Adipocyte (in vitro differentiated cells): ENCODE measurements around the gene TOPBP1.

Experiments
- DNase-seq: peaks from one replicate; pipeline ENCODE4 v3.0.0-alpha.2; 2015; ENCODE audit warnings: low read depth
- H3K27me3 ChIP-seq: replicated peaks from 2 replicates; pipeline ENCODE4 v1.7.0; 2013; ENCODE audit warnings: mild to moderate bottlenecking, low read length, moderate library complexity; ENCODE audit not compliant: control insufficient read depth, insufficient read depth
- H3K36me3 ChIP-seq: 2 replicates; pipeline ENCODE4 v1.7.0; 2013; ENCODE audit warnings: low read length, mild to moderate bottlenecking, moderate library complexity; ENCODE audit not compliant: control insufficient read depth, insufficient read depth, severe bottlenecking
- H3K4me1 ChIP-seq: 2 replicates; pipeline ENCODE4 v1.7.0; 2013; ENCODE audit warnings: mild to moderate bottlenecking, low read length, moderate library complexity; ENCODE audit not compliant: control insufficient read depth, insufficient read depth
- H3K4me3 ChIP-seq: 2 replicates; pipeline ENCODE4 v1.7.0; 2013; ENCODE audit warnings: mild to moderate bottlenecking, low read length, moderate library complexity
- H3K9ac ChIP-seq: 2 replicates; pipeline ENCODE4 v1.7.0; 2013; ENCODE audit warnings: mild to moderate bottlenecking, low read length, moderate library complexity
- H3K9me3 ChIP-seq: 2 replicates; pipeline ENCODE4 v1.7.0; 2013; ENCODE audit warnings: mild to moderate bottlenecking, low read length, moderate library complexity; ENCODE audit not compliant: control insufficient read depth

The TOPBP1 gene

GRCh38 chr3:133600572-133601081 lies 61.1 kb downstream of the TOPBP1 start:
- H3K36me3 ChIP-seq, result no peaks in the 10 kb centered on the region
- no peak overlapping the region for H3K4me3 ChIP-seq
- H3K27me3 ChIP-seq, result no peaks in the 10 kb centered on the region
- H3K9me3 ChIP-seq, result no peaks in the 10 kb centered on the region
- DNase-seq, result no peak
- peaks cover 11% of the 10 kb centered on the region for H3K4me1 ChIP-seq
- no peak overlapping the region for H3K9ac ChIP-seq

GRCh38 chr3:133599280-133599679 lies 62.5 kb downstream of the TOPBP1 start:
- Histone ChIP-seq H3K4me3 (no peak overlapping the region), H3K27me3 (no peaks in the 10 kb centered on the region), H3K36me3 (no peaks in the 10 kb centered on the region), H3K9me3 (no peaks in the 10 kb centered on the region), H3K4me1 (peaks cover 11% of the 10 kb centered on the region), H3K9ac (no peak overlapping the region)
- DNase-seq, result no peak

- peak overlapping the region; percentile 32 for H3K9ac ChIP-seq
- H3K9me3 ChIP-seq, result no peaks in the 10 kb centered on the region
- peaks cover 11% of the 10 kb centered on the region for H3K4me1 ChIP-seq
- no peaks in the 10 kb centered on the region for H3K27me3 ChIP-seq
- H3K36me3 ChIP-seq, result no peaks in the 10 kb centered on the region
- H3K4me3 ChIP-seq, result no peak overlapping the region
- DNase-seq, result no peak
Observed at GRCh38 chr3:133598405-133598804, 63.3 kb downstream of the TOPBP1 start.

- no peak overlapping the region for H3K4me3 ChIP-seq
- H3K9ac ChIP-seq, result no peak overlapping the region
- H3K36me3 ChIP-seq, result no peaks in the 10 kb centered on the region
- no peaks in the 10 kb centered on the region for H3K27me3 ChIP-seq
- no peak for DNase-seq
- H3K9me3 ChIP-seq, result no peaks in the 10 kb centered on the region
- peaks cover 39% of the 10 kb centered on the region for H3K4me1 ChIP-seq
Observed at GRCh38 chr3:133595341-133595740, 66.4 kb downstream of the TOPBP1 start.

GRCh38 chr3:133593243-133593642 lies 68.5 kb downstream of the TOPBP1 start:
- H3K9me3 ChIP-seq, result no peaks in the 10 kb centered on the region

GRCh38 chr3:133592843-133593242 lies 68.9 kb downstream of the TOPBP1 start:
- Histone ChIP-seq H3K4me3 (no peak overlapping the region), H3K9ac (no peak overlapping the region), H3K36me3 (peaks cover 24% of the 10 kb centered on the region), H3K4me1 (peaks cover 48% of the 10 kb centered on the region), H3K27me3 (no peaks in the 10 kb centered on the region), H3K9me3 (no peaks in the 10 kb centered on the region)
- no peak for DNase-seq

More at GRCh38 chr3:133593243-133593642, 68.5 kb downstream of the TOPBP1 start:
- Histone ChIP-seq H3K27me3 (no peaks in the 10 kb centered on the region), H3K4me1 (peaks cover 51% of the 10 kb centered on the region), H3K4me3 (no peak overlapping the region), H3K9ac (no peak overlapping the region), H3K36me3 (peaks cover 20% of the 10 kb centered on the region)
- no peak for DNase-seq

GRCh38 chr3:133591271-133591742 lies 70.4 kb downstream of the TOPBP1 start:
- peaks cover 39% of the 10 kb centered on the region for H3K36me3 ChIP-seq
- DNase-seq, result peak; percentile 68
- peaks cover 44% of the 10 kb centered on the region for H3K4me1 ChIP-seq
- no peaks in the 10 kb centered on the region for H3K9me3 ChIP-seq
- peak overlapping the region; percentile 29 for H3K9ac ChIP-seq
- H3K4me3 ChIP-seq, result no peak overlapping the region
- H3K27me3 ChIP-seq, result no peaks in the 10 kb centered on the region

GRCh38 chr3:133589503-133589902 lies 72.2 kb downstream of the TOPBP1 start:
- no peak overlapping the region for H3K4me3 ChIP-seq
- no peaks in the 10 kb centered on the region for H3K27me3 ChIP-seq
- H3K4me1 ChIP-seq, result peaks cover 44% of the 10 kb centered on the region
- no peak overlapping the region for H3K9ac ChIP-seq
- DNase-seq, result no peak
- no peaks in the 10 kb centered on the region for H3K9me3 ChIP-seq
- H3K36me3 ChIP-seq, result peaks cover 57% of the 10 kb centered on the region

- Histone ChIP-seq H3K36me3 (peaks cover 63% of the 10 kb centered on the region), H3K9ac (no peak overlapping the region), H3K9me3 (no peaks in the 10 kb centered on the region), H3K4me1 (peaks cover 44% of the 10 kb centered on the region), H3K4me3 (no peak overlapping the region), H3K27me3 (no peaks in the 10 kb centered on the region)
- DNase-seq, result no peak
Observed at GRCh38 chr3:133588784-133589465, 72.8 kb downstream of the TOPBP1 start.

- DNase-seq, result no peak
Observed at GRCh38 chr3:133588035-133588434, 73.7 kb downstream of the TOPBP1 start.

GRCh38 chr3:133583396-133583795 lies 78.3 kb downstream of the TOPBP1 start:
- Histone ChIP-seq H3K9ac (no peak overlapping the region), H3K36me3 (peaks cover 93% of the 10 kb centered on the region), H3K4me3 (no peak overlapping the region), H3K9me3 (no peaks in the 10 kb centered on the region), H3K4me1 (peaks cover 10% of the 10 kb centered on the region), H3K27me3 (no peaks in the 10 kb centered on the region)
- no peak for DNase-seq

More at GRCh38 chr3:133588035-133588434, 73.7 kb downstream of the TOPBP1 start:
- Histone ChIP-seq H3K4me1 (peaks cover 42% of the 10 kb centered on the region), H3K36me3 (peaks cover 72% of the 10 kb centered on the region), H3K9ac (no peak overlapping the region), H3K27me3 (no peaks in the 10 kb centered on the region), H3K4me3 (no peak overlapping the region), H3K9me3 (no peaks in the 10 kb centered on the region)
